PC-9 (cell line): ENCODE results near the gene UFD1.

ENCODE experiments used
- EZH2 ChIP-seq: fragments of 200-600 bp; sonication (generic); IDR thresholded peaks from 2 replicates; pipeline ENCODE4 v1.8.0; 2017; ENCODE audit warnings: antibody characterized with exemption, low read depth
- TF ChIP-seq, protein P1 (sequence below): fragments of 200-600 bp; sonication (generic); conservative IDR thresholded peaks from 2 replicates; pipeline ENCODE4 v1.6.1; 2017; ENCODE audit warnings: mixed run types, antibody characterized with exemption, mild to moderate bottlenecking, moderate library complexity

DNA sequence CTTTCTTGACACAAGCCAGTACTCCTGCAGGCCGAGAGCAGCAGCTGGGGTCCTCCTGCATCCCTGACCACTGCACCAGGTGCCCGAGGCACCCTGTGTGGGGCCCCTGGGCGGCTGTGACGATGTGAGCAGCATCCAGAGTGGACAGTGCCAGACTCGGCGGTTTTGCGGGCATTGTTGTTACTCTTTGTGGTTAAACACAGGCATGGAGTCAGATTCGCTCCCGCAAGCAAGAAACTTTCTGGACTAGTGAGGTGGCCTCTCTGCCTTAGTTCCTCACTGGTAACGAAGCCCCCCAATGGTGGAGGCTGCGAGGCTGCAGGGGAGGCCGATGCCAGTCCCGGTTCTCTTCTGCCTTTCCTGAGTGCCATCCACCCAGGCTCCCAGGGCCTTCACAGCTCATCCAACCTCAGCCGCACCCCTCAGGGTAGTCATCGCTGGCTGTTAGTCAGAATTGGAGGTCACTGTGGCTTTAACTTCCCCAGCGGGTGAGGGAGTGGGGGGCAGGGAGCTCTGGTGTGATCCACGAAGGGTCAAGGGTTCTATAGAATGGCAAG is 48.9 kb upstream of the UFD1 start:
- TF ChIP-seq, protein P1, sequence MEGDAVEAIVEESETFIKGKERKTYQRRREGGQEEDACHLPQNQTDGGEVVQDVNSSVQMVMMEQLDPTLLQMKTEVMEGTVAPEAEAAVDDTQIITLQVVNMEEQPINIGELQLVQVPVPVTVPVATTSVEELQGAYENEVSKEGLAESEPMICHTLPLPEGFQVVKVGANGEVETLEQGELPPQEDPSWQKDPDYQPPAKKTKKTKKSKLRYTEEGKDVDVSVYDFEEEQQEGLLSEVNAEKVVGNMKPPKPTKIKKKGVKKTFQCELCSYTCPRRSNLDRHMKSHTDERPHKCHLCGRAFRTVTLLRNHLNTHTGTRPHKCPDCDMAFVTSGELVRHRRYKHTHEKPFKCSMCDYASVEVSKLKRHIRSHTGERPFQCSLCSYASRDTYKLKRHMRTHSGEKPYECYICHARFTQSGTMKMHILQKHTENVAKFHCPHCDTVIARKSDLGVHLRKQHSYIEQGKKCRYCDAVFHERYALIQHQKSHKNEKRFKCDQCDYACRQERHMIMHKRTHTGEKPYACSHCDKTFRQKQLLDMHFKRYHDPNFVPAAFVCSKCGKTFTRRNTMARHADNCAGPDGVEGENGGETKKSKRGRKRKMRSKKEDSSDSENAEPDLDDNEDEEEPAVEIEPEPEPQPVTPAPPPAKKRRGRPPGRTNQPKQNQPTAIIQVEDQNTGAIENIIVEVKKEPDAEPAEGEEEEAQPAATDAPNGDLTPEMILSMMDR: no peak
- TF ChIP-seq EZH2: no peak
